NOMO-1 treated with dmso at 0.1 percent for 144 hours (cell line): ENCODE measurements around the gene SLC39A6.
"Not testable (repeated sequence)": the region's sequence is repeated elsewhere in the genome, so short reads cannot be mapped to it uniquely, and the experiment has no call there.

Source experiments
- DNase-seq: peaks from one replicate; lab custom pipeline; 2025; ENCODE audit not compliant: unreplicated experiment; lab: John Stamatoyannopoulos, UW

The SLC39A6 gene, protein sequence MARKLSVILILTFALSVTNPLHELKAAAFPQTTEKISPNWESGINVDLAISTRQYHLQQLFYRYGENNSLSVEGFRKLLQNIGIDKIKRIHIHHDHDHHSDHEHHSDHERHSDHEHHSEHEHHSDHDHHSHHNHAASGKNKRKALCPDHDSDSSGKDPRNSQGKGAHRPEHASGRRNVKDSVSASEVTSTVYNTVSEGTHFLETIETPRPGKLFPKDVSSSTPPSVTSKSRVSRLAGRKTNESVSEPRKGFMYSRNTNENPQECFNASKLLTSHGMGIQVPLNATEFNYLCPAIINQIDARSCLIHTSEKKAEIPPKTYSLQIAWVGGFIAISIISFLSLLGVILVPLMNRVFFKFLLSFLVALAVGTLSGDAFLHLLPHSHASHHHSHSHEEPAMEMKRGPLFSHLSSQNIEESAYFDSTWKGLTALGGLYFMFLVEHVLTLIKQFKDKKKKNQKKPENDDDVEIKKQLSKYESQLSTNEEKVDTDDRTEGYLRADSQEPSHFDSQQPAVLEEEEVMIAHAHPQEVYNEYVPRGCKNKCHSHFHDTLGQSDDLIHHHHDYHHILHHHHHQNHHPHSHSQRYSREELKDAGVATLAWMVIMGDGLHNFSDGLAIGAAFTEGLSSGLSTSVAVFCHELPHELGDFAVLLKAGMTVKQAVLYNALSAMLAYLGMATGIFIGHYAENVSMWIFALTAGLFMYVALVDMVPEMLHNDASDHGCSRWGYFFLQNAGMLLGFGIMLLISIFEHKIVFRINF

DNA sequence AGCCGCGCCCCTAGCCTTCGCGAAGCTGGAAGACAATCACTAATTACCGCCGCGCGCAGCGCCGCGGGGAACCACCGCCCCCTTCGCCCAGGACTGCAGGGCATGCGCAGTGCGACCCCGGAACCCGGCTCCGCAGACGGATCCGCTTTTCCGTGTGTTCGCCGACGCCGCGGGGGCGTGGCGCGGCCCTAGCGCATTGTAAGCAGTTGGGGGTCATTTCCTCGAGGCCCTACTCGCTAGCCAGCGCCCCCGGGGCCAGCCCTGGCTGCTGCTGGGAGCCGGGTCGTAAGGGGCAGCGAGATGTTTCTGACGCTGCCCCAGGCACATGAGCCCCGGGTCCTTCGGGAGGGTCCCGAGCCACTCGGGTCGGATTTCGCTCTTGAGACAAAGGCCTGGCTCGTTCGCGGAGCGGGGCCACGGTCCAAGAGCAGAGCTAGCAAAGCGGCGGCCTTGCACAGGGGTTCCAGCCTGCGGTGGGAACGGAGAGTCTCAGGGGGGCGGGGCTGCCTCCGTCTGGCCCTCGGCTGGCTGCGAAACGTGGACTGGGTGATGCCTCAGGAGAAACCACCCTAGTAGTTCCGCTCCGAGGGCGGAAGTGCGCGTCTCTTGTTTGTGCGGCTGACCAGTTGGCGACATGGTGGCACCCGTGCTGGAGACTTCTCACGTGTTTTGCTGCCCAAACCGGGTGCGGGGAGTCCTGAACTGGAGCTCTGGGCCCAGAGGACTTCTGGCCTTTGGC lies at the start of gene SLC39A6, which contains the start of gene ELP2:
TSS of gene SLC39A6 (minus strand) at position 41 of the 739 bp plus-strand sequence. CDS start 2,333 bp downstream, outside the sequence.
TSS of gene ELP2 (plus strand) at position 600 of the 739 bp plus-strand sequence. CDS start at position 635, 35 bp downstream.
- peak; percentile 94 for DNase-seq

DNA sequence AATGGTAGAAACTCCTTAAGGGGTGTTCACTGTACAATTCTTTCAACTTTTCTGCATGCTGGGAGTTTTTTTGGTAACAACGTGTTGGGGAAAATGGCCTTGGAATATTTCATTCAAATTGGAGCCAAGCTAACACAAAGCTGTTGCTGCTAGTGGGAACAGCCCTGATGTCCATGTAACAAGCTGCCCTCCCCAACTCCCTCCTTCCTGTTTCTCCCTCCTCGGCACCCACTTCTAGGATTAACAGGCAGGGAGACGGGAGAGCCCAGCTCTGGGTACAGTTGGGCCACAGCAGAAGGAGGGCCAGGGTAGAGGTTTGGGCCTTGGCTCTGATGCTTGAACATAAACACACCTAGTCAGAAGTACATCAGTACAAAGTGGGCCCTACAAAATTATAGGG lies 48.8 kb upstream of the SLC39A6 start:
- no peak for DNase-seq

DNA sequence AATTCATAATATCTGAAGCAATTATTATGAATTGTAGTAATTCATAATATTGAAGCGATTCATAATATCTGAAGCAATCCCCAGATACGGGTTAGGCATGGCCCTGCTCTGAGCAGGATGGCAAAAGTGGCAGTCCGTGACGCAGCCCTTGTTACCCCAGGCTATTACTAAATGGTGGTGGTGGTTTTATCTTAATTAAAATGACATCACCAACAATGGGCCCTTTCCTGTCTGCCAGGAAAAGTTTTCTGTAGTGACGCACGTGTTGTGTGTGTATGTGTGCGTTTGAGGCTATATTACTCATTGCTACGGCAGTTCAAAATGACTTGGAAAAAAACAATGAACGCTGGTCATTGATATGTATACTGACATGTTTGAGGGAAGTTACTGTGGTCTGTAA lies 47.6 kb upstream of the SLC39A6 start:
- DNase-seq = no peak

DNA sequence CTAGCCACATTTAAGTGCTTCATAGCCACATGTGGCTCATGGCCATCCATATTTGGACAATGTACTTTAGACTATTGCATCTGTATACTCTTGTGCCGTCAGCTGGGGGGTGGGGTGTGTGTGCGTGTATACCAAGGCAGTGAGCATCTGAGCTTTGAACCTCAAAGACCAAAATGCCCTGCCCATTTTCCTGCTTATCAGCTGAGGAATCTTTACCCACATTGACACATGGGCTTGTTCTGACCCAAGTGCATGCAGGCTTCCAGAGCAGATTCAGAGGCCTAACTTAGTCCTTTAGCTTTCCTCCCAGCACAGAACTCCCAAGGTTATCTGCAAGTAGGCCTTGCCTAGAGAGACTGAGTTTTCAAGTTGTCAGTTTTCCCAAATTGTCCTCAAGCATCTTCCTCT lies 47.0 kb upstream of the SLC39A6 start:
- no peak for DNase-seq

DNA sequence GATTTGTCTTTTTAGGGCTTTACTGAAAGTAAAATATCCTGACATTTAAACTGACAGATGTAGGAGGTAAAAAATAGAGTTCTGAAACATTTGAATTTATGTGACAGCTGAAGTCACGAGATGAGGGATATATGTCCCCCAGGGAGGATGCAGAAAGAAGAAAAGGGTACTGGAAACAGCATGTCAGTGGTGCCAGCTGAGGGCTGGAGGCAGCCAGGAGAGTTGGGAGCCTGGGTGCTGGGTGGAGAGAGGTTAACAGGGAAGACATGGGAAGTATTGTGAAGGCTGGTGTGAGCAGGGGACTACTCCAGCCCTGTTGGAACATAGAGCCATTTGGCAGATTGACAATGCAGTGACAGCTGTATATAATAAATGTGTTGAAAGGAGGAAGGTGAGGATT lies 46.3 kb upstream of the SLC39A6 start:
- no peak for DNase-seq

DNA sequence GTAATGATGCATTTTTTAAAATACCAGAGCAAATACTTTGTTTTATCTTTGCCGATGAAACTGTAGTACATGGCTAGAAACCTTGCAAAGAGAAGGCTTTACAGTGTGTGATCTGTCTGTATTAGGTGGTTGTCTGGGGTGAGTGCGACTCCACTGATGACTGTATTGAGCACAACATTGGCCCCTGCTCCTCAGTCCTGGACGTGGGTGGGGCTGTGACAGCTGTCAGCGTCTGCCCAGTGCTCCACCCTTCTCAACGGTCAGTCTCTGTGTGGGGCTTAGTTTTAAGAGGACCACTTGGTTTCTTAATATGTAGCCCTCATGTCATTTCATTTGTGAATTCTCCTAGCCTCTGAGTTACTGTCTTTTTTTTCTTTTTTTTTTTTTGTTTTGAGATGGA lies 40.8 kb upstream of the SLC39A6 start:
- DNase-seq = no peak

DNA sequence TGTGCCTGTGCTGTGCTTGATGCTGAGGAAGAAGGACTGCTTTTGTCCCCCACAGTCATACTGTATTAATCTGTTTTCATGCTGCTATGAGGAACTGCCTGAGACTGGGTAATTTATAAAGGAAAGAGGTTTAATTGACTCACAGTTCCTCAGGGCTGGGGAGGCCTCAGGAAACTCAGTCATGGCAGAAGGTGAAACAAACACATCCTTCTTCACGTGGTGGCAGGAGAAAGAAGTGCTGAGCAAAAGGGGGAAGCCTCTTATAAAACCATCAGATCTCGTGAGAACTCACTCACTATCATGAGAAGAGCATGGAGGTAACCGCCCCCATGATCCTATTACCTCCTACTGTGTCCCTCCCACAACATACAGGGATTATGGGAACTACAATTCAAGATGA lies 39.2 kb upstream of the SLC39A6 start:
- DNase-seq = not testable (repeated sequence)

DNA sequence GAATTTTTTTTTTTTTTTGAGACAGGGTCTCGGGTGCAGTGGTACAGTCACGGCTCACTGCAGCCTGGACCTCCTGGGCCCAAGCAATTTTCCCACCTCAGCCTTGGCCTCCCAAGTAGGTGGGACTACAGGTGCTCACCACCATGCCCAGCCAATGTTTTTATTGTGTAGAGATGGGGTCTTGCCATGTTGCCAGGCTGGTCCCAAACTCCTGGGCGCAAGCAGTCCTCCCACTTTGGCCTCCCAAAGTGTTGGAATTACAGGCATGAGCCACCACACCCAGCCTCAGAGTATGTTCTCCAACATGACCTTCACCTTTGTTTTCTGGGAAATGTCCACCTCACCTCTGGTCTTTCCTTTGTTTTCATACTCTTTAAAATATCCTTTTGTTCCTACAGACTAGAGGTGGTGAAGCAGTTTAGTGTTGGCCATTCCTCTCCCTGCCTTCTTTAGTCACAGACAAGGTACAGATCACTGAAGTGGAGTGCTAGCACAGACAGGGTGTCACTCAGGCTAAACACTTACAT lies 38.6 kb upstream of the SLC39A6 start:
- no peak for DNase-seq

DNA sequence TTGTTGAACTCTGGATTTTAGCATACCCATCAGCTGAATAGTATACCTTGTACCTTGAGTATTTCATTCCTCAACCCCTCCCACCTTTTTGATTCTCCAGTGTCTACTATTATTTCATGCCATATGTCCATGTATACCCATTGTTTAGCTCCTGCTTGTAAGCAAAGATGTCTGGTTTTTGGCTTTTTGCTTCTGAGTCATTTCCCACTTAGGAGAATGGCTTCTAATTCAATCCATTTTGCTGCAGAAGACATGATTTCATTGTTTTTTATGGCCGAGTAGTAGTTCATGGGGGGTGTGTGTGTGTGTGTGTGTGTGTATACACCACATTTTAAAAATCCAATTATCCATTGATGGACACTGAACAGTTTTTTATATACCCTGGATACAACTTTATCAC lies 33.8 kb upstream of the SLC39A6 start:
- DNase-seq = no peak

DNA sequence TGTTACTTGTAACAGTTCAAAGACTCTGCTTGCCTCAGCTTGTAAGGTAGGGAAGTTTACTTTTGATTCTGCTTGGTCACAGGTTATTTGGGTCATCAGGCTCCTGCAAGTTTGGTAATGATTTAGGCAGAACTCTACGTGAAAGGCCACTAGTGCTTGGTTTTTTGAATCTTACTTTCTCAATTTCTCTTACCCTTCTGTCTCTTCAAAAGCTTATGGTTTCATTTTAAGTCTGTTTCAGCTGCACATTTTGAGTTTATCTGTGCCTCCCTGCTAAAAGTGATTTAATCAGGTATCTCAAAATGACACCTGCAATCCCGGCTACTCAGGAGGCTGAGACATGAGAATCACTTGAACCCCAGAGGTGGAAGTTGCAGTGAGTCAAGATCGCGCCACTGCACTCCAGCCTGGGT lies 31.8 kb upstream of the SLC39A6 start:
- DNase-seq = no peak

DNA sequence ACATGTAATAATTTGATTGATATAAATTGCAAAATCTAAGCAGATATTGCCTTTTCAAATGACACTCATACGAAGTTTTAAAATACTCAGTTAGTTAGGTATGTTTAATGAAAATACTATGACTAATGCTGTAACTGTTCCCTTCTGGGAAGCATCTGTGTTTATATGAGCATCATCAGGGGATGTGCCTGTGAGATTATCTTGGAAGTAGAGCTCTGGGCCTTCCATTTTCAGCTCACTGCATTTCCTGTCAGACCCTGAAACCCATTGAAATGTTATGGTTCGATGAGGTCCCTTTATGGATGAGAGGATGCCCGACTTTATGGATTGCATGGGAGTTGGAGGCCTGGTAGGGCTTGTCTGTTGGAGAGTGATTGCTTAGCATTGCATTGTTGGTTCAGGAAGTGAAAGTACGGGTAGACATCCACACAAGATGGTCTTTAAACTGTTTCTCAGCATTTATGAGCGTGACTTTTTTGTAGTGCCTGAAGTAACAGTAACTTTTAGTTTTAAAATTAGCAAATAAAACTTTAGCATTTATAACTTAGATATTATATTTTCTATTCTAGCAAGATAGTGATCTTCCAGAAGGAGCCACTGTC lies 29.2 kb upstream of the SLC39A6 start:
- no peak for DNase-seq

DNA sequence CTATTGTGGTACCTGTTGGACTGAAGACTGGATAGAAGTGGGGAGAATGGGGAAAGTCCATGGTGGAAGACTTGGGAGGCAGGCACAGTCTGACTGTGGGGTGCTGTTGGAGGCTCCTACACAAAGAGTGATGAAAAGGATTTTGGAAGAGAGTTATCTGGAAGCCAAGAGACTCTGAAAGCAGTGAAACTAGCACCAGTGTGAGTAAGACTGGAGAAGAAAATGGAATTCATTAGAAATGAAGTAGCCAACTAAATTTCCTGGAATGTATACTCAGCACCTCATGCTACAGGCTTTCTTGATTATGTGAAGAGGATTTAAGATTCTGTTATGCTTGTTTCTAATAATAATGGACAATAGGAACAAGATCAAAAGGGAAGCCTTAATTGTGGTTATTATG lies 28.3 kb upstream of the SLC39A6 start:
- DNase-seq = no peak

DNA sequence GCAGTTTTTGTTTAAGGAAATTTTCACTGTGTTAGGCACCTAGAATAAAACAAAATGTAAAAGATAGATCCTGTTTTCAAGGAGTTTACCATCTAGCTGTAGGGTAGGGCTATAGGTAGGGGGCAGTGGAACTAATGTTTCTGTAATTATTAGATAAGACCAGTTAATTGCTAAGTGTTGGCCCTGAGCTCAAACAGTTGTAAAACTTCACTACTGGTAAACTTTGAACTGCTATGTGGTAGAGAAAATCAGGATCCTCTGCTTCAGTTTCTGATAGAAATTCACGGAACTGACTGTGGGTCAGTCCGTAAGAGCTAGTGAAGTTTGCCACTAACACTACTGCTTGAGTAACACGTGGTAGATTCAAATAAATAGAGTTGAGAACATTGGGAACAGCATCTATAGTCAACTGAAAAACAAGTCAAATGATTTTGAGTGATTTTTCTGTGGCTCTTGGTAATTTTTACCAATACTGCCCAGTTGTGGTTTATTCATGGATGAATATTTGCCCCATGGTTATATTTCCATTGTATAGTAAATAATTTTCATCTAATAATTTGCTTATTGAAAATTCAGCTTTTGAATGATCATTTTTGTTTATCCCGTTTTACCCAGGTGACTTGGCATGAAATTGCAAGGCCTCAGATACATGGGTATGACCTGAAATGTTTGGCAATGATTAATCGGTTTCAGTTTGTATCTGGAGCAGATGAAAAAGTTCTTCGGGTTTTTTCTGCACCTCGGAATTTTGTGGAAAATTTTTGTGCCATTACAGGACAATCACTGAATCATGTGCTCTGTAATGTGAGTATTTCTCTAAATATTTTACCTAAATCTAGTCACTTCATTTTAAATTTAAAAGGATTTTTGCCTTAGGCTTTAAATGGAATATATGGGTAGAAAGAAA lies 27.0 kb upstream of the SLC39A6 start:
- no peak for DNase-seq

DNA sequence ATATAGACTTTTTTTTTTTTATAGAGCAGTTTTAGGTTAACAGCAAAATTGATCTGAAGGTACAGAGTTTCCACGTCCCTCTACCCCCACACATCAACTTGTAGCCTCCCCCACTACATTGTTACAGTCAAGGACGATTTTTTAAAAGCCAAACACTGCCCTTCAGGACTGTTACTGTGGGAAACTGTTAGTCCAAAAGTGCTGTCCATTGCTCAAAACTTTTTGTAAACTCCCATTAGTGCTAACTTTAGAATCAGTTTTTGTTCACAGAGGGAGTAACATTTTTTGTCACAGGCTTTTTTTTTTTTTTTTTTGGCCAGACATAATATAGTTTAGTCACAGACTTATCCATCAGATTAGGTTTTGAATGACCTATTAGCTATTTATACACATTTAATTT lies 24.6 kb upstream of the SLC39A6 start:
- DNase-seq = no peak

DNA sequence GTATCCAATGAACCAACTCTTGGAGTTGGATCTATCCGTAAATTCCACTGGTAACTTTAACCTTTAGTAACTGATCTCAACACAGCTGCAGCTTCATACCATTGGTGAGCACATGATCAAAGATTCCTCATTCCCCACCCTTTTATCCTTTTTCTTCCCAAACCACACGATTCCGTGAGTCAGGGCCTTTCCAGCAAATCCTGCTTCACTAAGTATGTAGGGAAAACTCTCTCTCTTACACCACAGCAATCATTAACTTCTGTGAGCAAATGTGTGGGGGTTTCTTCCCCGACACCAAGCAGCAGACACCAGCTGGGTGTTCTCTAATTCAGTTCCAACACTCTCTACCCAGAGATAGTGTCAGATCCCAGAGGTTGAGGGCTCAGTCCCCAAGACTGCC lies 24.1 kb upstream of the SLC39A6 start:
- no peak for DNase-seq

DNA sequence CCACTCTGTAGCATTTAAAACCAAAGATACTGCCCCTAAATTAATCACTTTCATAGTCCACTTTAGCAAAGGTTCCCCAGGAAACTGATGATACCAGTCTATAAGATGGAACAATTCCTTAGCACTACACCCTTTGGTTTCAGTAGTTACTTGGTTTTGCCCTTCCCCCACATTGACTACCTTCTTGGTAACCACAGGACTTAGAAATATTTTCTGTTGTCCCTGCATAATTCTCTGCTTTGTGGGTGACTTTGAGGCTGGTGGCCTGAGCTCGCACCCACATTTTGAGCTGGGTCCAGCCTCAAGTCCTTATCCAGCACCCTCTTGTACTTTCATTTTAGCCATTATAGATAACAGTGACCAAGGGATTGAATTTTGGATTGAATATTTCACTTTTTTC lies 23.6 kb upstream of the SLC39A6 start:
- no peak for DNase-seq

DNA sequence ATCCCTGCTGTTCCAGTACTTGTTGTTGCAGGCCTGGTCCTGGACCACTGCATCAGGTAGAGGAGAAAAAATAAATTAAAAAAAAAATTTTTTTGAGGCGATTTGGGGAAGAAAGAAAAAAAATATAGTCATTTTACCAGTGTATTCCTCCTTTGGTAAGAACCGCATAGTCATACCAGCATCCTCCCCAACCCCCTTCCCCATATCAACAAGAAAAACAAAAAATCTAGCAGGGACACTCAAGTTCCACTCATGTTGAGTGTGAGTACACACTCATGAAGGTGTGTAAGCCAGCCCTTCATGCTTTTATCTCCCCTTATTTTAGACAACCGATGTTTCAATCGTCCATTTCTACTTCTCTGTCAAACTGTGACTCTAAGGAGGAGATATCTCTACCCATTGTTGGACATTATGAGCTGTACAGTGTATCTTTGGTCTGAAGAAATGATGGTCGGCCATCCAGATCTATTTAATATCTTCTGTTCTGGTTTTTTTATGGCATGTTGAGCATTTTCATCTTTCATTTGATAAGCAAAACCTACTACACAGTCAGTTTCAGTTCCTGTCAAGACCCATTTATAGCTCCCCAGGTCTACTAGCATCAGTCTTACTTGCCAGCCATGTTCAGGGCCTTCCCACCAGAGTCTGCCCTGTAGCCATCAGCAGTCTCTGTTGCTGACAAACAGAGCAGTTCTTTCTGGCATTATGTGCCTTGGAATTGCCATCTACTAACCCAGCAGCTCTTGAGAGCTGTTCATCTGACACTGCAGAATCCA lies 20.6 kb upstream of the SLC39A6 start:
- DNase-seq = no peak

DNA sequence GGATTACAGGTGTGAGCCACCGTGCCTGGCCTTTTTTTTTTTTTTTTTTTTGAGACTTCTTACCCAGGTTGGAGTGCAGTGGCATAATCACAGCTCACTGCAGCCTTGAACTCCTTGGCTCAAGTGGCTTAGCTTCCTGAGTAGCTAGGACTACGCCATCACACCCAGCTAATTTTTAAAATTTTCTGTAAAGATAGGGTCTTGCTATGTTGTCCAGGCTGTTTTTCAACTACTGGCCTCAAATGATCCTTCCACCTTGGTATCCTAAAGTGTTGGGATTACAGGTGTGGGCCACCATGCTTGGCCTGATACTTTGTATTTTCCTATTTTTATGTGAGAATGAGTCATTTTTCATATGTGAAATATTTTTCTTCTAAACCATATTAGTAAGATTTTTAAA lies 14.3 kb upstream of the SLC39A6 start:
- DNase-seq = no peak

DNA sequence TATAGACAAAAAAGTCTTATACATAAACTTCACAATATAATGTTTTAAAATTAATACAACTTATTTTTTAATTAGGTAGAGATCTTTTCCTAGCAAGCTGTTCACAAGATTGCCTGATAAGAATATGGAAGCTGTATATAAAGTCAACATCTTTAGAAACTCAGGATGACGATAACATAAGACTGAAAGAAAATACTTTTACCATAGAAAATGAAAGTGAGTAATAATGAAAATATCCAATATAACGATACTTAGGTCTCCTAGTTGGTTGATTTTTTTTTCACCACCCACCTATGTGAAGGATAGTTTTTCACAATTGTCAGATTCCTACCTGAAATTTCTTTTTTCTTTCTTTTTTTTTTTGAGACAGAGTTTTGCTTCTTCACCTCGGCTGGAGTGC lies 13.6 kb upstream of the SLC39A6 start:
- no peak for DNase-seq
